Progenitor cell of endocrine pancreas (in vitro differentiated cells): ENCODE data around the gene ZBTB1. TPM values are rescaled to one million over a fixed set of nuclear protein-coding genes. Genes with fewer than 3 reads are reported as not detected.
A peak's percentile ranks its signal among the peaks of the same experiment; 100 is the strongest.

Experiments
- DNase-seq: peaks from one replicate; pipeline ENCODE4 v3.0.0; 2021; ENCODE audit warnings: low spot score; ENCODE audit not compliant: unreplicated experiment
- H3K27ac Mint-ChIP-seq: 2 replicates; pipeline ENCODE4 v1.8.0; 2021; ENCODE audit warnings: mild to moderate bottlenecking, moderate library complexity, mixed read lengths
- H3K27me3 Mint-ChIP-seq: 2 replicates; pipeline ENCODE4 v1.8.0; 2021; ENCODE audit warnings: mixed read lengths
- H3K36me3 Mint-ChIP-seq: 2 replicates; pipeline ENCODE4 v1.8.0; 2022; ENCODE audit warnings: mixed read lengths; ENCODE audit not compliant: insufficient read depth
- H3K4me1 Mint-ChIP-seq: 2 replicates; pipeline ENCODE4 v1.8.0; 2021; ENCODE audit warnings: low read depth, mixed read lengths
- H3K4me3 Mint-ChIP-seq: 2 replicates; pipeline ENCODE4 v1.8.0; 2021; ENCODE audit warnings: low read depth, mild to moderate bottlenecking, moderate library complexity, mixed read lengths
- H3K9me3 Mint-ChIP-seq: 2 replicates; pipeline ENCODE4 v1.8.0; 2021; ENCODE audit warnings: low read depth, mixed read lengths
- CTCF ChIP-seq: fragments of 200-600 bp; sonication (generic); IDR thresholded peaks from one replicate; pipeline ENCODE4 v1.5.0; 2021; ENCODE audit warnings: antibody characterized with exemption, mild to moderate bottlenecking; ENCODE audit not compliant: unreplicated experiment
- total RNA-seq: library from RNA; stranded (reverse); gene quantifications from 2 replicates; pipeline ENCODE4 v1.2.1, GENCODE V29; 2021

ZBTB1 gene
- total RNA-seq, 1 donor from 2014 or later = 43.6 TPM

- Mint-ChIP-seq H3K27ac (peak within 1 kb of the TSS; percentile 100), H3K4me1 (peaks cover 37% of the 10 kb centered on the region), H3K36me3 (no peaks in the 10 kb centered on the region), H3K9me3 (no peaks in the 10 kb centered on the region), H3K27me3 (no peaks in the 10 kb centered on the region), H3K4me3 (peak within 1 kb of the TSS; percentile 77)
- TF ChIP-seq CTCF = no peak
- DNase-seq = peak; percentile 91
Observed at GRCh38 chr14:64503434-64504309, 898 bp upstream of the ZBTB1 start, which contains the start of gene ZBTB25. TSS of gene ZBTB25 (minus strand) at chr14:64503838. CDS start at chr14:64490533, 13,305 bp downstream.

GRCh38 chr14:64504897-64505794 is 576 bp downstream of the ZBTB1 start:
- H3K9me3 Mint-ChIP-seq = no peaks in the 10 kb centered on the region
- peak; percentile 62 for DNase-seq
- peak overlapping the region; percentile 100 for H3K27ac Mint-ChIP-seq
- H3K4me3 Mint-ChIP-seq = peak overlapping the region; percentile 77
- H3K4me1 Mint-ChIP-seq = peaks cover 40% of the 10 kb centered on the region
- no peak for TF ChIP-seq CTCF
- no peaks in the 10 kb centered on the region for H3K27me3 Mint-ChIP-seq
- no peaks in the 10 kb centered on the region for H3K36me3 Mint-ChIP-seq

GRCh38 chr14:64506721-64507120 is 2.2 kb downstream of the ZBTB1 start:
- no peak overlapping the region for H3K27ac Mint-ChIP-seq
- TF ChIP-seq CTCF = no peak

GRCh38 chr14:64507376-64508156 is 3.0 kb downstream of the ZBTB1 start:
- Mint-ChIP-seq H3K9me3 (no peaks in the 10 kb centered on the region), H3K27me3 (no peaks in the 10 kb centered on the region), H3K4me3 (no peak overlapping the region), H3K4me1 (peaks cover 29% of the 10 kb centered on the region), H3K36me3 (no peaks in the 10 kb centered on the region), H3K27ac (no peak overlapping the region)
- no peak for DNase-seq
- no peak for TF ChIP-seq CTCF

More at GRCh38 chr14:64506721-64507120, 2.2 kb downstream of the ZBTB1 start:
- DNase-seq = no peak
- no peaks in the 10 kb centered on the region for H3K36me3 Mint-ChIP-seq
- no peaks in the 10 kb centered on the region for H3K9me3 Mint-ChIP-seq
- peak overlapping the region; percentile 22 for H3K4me3 Mint-ChIP-seq
- H3K4me1 Mint-ChIP-seq = peaks cover 37% of the 10 kb centered on the region
- no peaks in the 10 kb centered on the region for H3K27me3 Mint-ChIP-seq
